Panc1 (cell line): ENCODE results near the gene ELANE. TPM values are rescaled to one million over a fixed set of nuclear protein-coding genes. Genes with fewer than 3 reads are reported as not detected.

Experiments used
- ATAC-seq: fragments of 200-7000 bp; cut with Tn5 transposase; 2 replicates; pipeline ENCODE4 v1.9.1; 2020; ENCODE audit warnings: mild to moderate bottlenecking, moderate library complexity
- BruUV-seq: library from RNA; stranded (reverse); fragments of 400-500 nt; replicated peaks from 2 replicates; lab custom pipeline; 2021; lab: Mats Ljungman, UMichigan
- CTCF ChIA-PET: fragments of 300-600 bp; sonication (Branson Sonifier 250); formaldehyde crosslinking; loops from one replicate; lab custom pipeline; 2022; ENCODE audit warnings: antibody characterized with exemption; lab: Charles Lee
- POLR2A ChIA-PET: fragments of 300-600 bp; sonication (Branson Sonifier 250); formaldehyde crosslinking; loops from one replicate; lab custom pipeline; 2022; ENCODE audit warnings: antibody characterized with exemption; lab: Charles Lee
- DNase-seq: peaks from one replicate; pipeline ENCODE4 v3.0.0-alpha.2; 2010; ENCODE audit warnings: low read depth, low spot score
- H3K27ac ChIP-seq: 2 replicates; pipeline ENCODE4 v1.5.1; 2011; ENCODE audit warnings: mild to moderate bottlenecking, low read length, inconsistent platforms
- H3K27me3 ChIP-seq: fragments of 200-500 bp; sonication (Bioruptor generic); 2 replicates; pipeline ENCODE4 v1.6.0; 2014; ENCODE audit warnings: low read length, inconsistent platforms; ENCODE audit not compliant: control insufficient read depth, insufficient read depth
- H3K36me3 ChIP-seq: fragments of 200-500 bp; sonication (Bioruptor generic); 2 replicates; pipeline ENCODE4 v1.5.1; 2014; ENCODE audit warnings: inconsistent platforms, mild to moderate bottlenecking, low read length, moderate library complexity; ENCODE audit not compliant: control insufficient read depth, insufficient read depth
- H3K4me1 ChIP-seq: 2 replicates; pipeline ENCODE4 v1.5.1; 2011; ENCODE audit warnings: inconsistent platforms, mild to moderate bottlenecking, low read length, moderate library complexity; ENCODE audit not compliant: control insufficient read depth, insufficient read depth
- H3K4me3 ChIP-seq, 2 experiments: 2 replicates each; pipeline ENCODE4 v1.5.1; 2011 to 2012; ENCODE audit warnings: low read depth in 2 of 2, low read length in 2 of 2, mild to moderate bottlenecking in 2 of 2, inconsistent platforms in 1 of 2, moderate library complexity in 1 of 2
- H3K9me3 ChIP-seq: fragments of 200-500 bp; sonication (Bioruptor generic); 2 replicates; pipeline ENCODE4 v1.5.1; 2014; ENCODE audit warnings: low read depth, mild to moderate bottlenecking, inconsistent platforms, low read length, moderate library complexity; ENCODE audit not compliant: control insufficient read depth, insufficient read depth
- CTCF ChIP-seq: fragments of 450-650 bp; IDR thresholded peaks from 2 replicates; pipeline ENCODE4 v1.5.1; 2017; ENCODE audit warnings: mild to moderate bottlenecking
- POLR2AphosphoS5 ChIP-seq: IDR thresholded peaks from 2 replicates; pipeline ENCODE4 v1.6.1; 2012; ENCODE audit warnings: mild to moderate bottlenecking, low read depth, low read length, moderate library complexity
- REST ChIP-seq, 2 experiments: IDR thresholded peaks; 2 replicates each; pipeline ENCODE4 v1.6.1; 2011 to 2012; ENCODE audit warnings: low read depth in 2 of 2, control low read depth in 1 of 2, low read length in 1 of 2, mild to moderate bottlenecking in 1 of 2, moderate library complexity in 1 of 2; ENCODE audit not compliant: insufficient read depth in 1 of 2
- SIN3A ChIP-seq: IDR thresholded peaks from 2 replicates; pipeline ENCODE4 v1.6.1; 2012; ENCODE audit warnings: low read depth, mild to moderate bottlenecking, low read length, moderate library complexity, borderline replicate concordance; ENCODE audit not compliant: insufficient read depth
- TCF7L2 ChIP-seq: IDR thresholded peaks from 2 replicates; pipeline ENCODE4 v1.6.1; 2011; ENCODE audit warnings: mild to moderate bottlenecking, low read depth, low read length, inconsistent platforms
- in situ Hi-C: cut with HindIII; loops from 2 replicates; pipeline ENCODE4 v1.10.0; 2016; ENCODE audit warnings: low sequenced_read_pairs, low pct_unique_long_range_greater_than_20kb
- intact Hi-C: fragments of 100-400 bp; cut with micrococcal nuclease; formaldehyde crosslinking; loops from one replicate; pipeline ENCODE4 v1.10.0; 2022; ENCODE audit not compliant: unreplicated experiment
- total RNA-seq: library from RNA; stranded (reverse); gene quantifications from one replicate; pipeline ENCODE4 v1.2.1, GENCODE V29; 2021; ENCODE audit not compliant: unreplicated experiment

Gene ELANE
- total RNA-seq, 1 experiment from 2014 or later = 0.57 TPM

- Histone ChIP-seq H3K36me3 (no peaks in the 10 kb centered on the region), H3K4me1 (no peaks in the 10 kb centered on the region), H3K9me3 (no peaks in the 10 kb centered on the region), H3K27ac (no peak overlapping the region), H3K27me3 (no peaks in the 10 kb centered on the region), H3K4me3 (no peak overlapping the region)
- BruUV-seq = no TSS peak
- DNase-seq (no peak), ATAC-seq (no peak)
- ChIA-PET POLR2A (no interaction called here), CTCF (no interaction called here)
- in situ Hi-C loops (no loop called here), intact Hi-C loops (no loop called here)
- no peak for TF ChIP-seq REST (IDR thresholded peaks at IDR 0.05; ENCODE audit: insufficient read depth in 1 of 2, low read depth in 2 of 2, low read length in 1 of 2)
Observed at GRCh38 chr19:902446-903226, 50.5 kb downstream of the ELANE start.

GRCh38 chr19:903266-903797 is 51.2 kb downstream of the ELANE start:
- H3K4me3 ChIP-seq = no peak overlapping the region
- intact Hi-C loops = no loop called here
- in situ Hi-C loops = no loop called here
- no peaks in the 10 kb centered on the region for H3K36me3 ChIP-seq
- ChIA-PET CTCF (no interaction called here), POLR2A (no interaction called here)
- H3K9me3 ChIP-seq = no peaks in the 10 kb centered on the region
- DNase-seq (no peak), ATAC-seq (no peak)
- H3K27me3 ChIP-seq = no peaks in the 10 kb centered on the region
- BruUV-seq = no TSS peak
- no peaks in the 10 kb centered on the region for H3K4me1 ChIP-seq
- H3K27ac ChIP-seq = no peak overlapping the region
- TF ChIP-seq CTCF (no peak), TCF7L2 (no peak), POLR2AphosphoS5 (no peak)

GRCh38 chr19:904545-904944 is 52.4 kb downstream of the ELANE start:
- DNase-seq (no peak), ATAC-seq (no peak)
- POLR2A ChIA-PET = no interaction called here
- BruUV-seq = no TSS peak
- H3K9me3 ChIP-seq = no peaks in the 10 kb centered on the region
- intact Hi-C loops (no loop called here), in situ Hi-C loops (no loop called here)
- no peak overlapping the region for H3K4me3 ChIP-seq
- H3K27ac ChIP-seq = no peak overlapping the region
- no peaks in the 10 kb centered on the region for H3K36me3 ChIP-seq
- no peaks in the 10 kb centered on the region for H3K4me1 ChIP-seq
- TF ChIP-seq CTCF (no peak), REST (IDR thresholded peaks at IDR 0.05; ENCODE audit: insufficient read depth in 1 of 2, low read depth in 2 of 2, low read length in 1 of 2) (no peak), POLR2AphosphoS5 (no peak), TCF7L2 (no peak), SIN3A (no peak)
- CTCF ChIA-PET = no interaction called here
- no peaks in the 10 kb centered on the region for H3K27me3 ChIP-seq
